Stimulated activated CD8-positive, alpha-beta memory T cell treated with anti-CD3 and anti-CD28 coated beads, Interleukin-12 subunit alpha, Interleukin-12 subunit beta, amount 100 ng/mL, for 24 hours (primary cell): ENCODE measurements around the gene CRCP.
"Not testable (repeated sequence)": the region's sequence is repeated elsewhere in the genome, so short reads cannot be mapped to it uniquely, and the experiment has no call there.

Experiments used
- DNase-seq: peaks from one replicate; pipeline ENCODE4 v3.0.0-alpha.2; 2020; ENCODE audit errors: extremely low read depth

The CRCP gene

GRCh38 chr7:66114743-66115649 is at the start of gene CRCP:
Gene CRCP (plus strand): TSS chr7:66114847. CDS start chr7:66114963, 116 bp downstream.
- peak; percentile 66 for DNase-seq

GRCh38 chr7:66069732-66070131 is 44.9 kb upstream of the CRCP start:
- DNase-seq = no peak

GRCh38 chr7:66070222-66070621 is 44.4 kb upstream of the CRCP start:
- no peak for DNase-seq

- DNase-seq = not testable (repeated sequence)
These were observed 42.4 kb upstream of the CRCP start for GRCh38 chr7:66072208-66072607.

- peak; percentile 73 for DNase-seq
These were observed 38.8 kb upstream of the CRCP start, which contains the start of gene ASL for GRCh38 chr7:66075590-66076461. Gene ASL (plus strand): TSS chr7:66075819. CDS start chr7:66076082, 263 bp downstream.

GRCh38 chr7:66076462-66077329 is 38.0 kb upstream of the CRCP start:
- DNase-seq = no peak

- DNase-seq = no peak
These were observed 36.6 kb upstream of the CRCP start for GRCh38 chr7:66078067-66078466.

- no peak for DNase-seq
These were observed 32.6 kb upstream of the CRCP start for GRCh38 chr7:66082083-66082482.

GRCh38 chr7:66082886-66083415 is 31.7 kb upstream of the CRCP start:
- DNase-seq = no peak

- no peak for DNase-seq
These were observed 31.0 kb upstream of the CRCP start for GRCh38 chr7:66083677-66084076.

- DNase-seq = no peak
These were observed 25.5 kb upstream of the CRCP start for GRCh38 chr7:66088861-66089838.

GRCh38 chr7:66092654-66093053 is 22.0 kb upstream of the CRCP start:
- no peak for DNase-seq

GRCh38 chr7:66095010-66095409 is 19.6 kb upstream of the CRCP start:
- no peak for DNase-seq

- DNase-seq = no peak
These were observed 15.5 kb upstream of the CRCP start for GRCh38 chr7:66099232-66099550.

- DNase-seq = no peak
These were observed 14.9 kb upstream of the CRCP start for GRCh38 chr7:66099551-66100407.

- no peak for DNase-seq
These were observed 14.1 kb upstream of the CRCP start for GRCh38 chr7:66100408-66101050.

- not testable (repeated sequence) for DNase-seq
These were observed 12.5 kb upstream of the CRCP start for GRCh38 chr7:66102168-66102567.

- not testable (repeated sequence) for DNase-seq
These were observed 10.7 kb upstream of the CRCP start for GRCh38 chr7:66103994-66104393.
